ENCODE results near the gene TMEM129. TPM values are rescaled to one million over a fixed set of nuclear protein-coding genes. Genes with fewer than 3 reads are reported as not detected.

The TMEM129 gene
- total and polyA plus RNA-seq, 2 donors (not counting 1 experiment from before 2014, with no cell fraction given) = 15.0 to 39.6 TPM

DNA sequence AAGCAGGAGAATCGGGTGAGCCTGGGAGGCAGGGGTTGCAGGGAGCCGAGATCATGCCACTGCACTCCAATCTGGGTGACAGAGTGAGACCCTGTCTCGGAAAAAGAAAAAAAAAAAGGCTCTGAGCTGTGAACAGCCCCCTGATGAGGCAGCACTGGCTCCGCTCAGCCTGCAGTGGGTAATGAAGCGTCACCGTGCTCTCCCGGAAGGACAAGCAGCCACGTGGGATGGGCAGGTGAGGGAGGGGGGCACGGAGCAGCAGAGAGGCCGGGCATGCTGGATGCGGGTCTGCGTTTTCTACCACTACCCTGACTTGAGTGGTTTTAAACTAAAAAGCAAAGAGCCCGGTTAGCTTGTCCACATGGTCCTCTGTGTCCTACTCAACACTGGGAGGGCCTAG lies 15.7 kb upstream of the TMEM129 start:
- peaks cover 6% of the 10 kb centered on the region for H3K79me2 ChIP-seq (ENCODE audit: control insufficient read depth, insufficient read depth, low read length)
- H3K27me3 ChIP-seq (ENCODE audit: control insufficient read depth, insufficient read depth, low read length) = no peaks in the 10 kb centered on the region
- H3K4me1 ChIP-seq (ENCODE audit: control insufficient read depth, extremely low read depth, insufficient read depth, low read length) = no peaks in the 10 kb centered on the region
- no peak overlapping the region for H3K4me2 ChIP-seq (ENCODE audit: extremely low read depth, insufficient read depth, low read length)
- peaks cover 2% of the 10 kb centered on the region for H3K9me3 ChIP-seq (ENCODE audit: control insufficient read depth, insufficient read depth, low read depth, low read length)
- H4K20me1 ChIP-seq (ENCODE audit: control insufficient read depth, extremely low read depth, insufficient read depth, low read length) = no peaks in the 10 kb centered on the region
- H3K4me3 ChIP-seq (replicated peaks in 1 of 4; ENCODE audit: control extremely low read depth in 1 of 4, insufficient read depth in 1 of 4, low read depth in 3 of 4, low read length in 4 of 4) = no peak overlapping the region
- H3K9ac ChIP-seq (ENCODE audit: insufficient read depth, low read length) = no peak overlapping the region
- DNase-seq (ENCODE audit: low read depth in 2 of 2) = no peak
- no peak for TF ChIP-seq EZH2 (IDR thresholded peaks at IDR 0.05; ENCODE audit: low read length, missing control alignments)
- TF ChIP-seq, protein P1, sequence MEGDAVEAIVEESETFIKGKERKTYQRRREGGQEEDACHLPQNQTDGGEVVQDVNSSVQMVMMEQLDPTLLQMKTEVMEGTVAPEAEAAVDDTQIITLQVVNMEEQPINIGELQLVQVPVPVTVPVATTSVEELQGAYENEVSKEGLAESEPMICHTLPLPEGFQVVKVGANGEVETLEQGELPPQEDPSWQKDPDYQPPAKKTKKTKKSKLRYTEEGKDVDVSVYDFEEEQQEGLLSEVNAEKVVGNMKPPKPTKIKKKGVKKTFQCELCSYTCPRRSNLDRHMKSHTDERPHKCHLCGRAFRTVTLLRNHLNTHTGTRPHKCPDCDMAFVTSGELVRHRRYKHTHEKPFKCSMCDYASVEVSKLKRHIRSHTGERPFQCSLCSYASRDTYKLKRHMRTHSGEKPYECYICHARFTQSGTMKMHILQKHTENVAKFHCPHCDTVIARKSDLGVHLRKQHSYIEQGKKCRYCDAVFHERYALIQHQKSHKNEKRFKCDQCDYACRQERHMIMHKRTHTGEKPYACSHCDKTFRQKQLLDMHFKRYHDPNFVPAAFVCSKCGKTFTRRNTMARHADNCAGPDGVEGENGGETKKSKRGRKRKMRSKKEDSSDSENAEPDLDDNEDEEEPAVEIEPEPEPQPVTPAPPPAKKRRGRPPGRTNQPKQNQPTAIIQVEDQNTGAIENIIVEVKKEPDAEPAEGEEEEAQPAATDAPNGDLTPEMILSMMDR (conservative IDR thresholded peaks at IDR 0.05 in 1 of 2, IDR thresholded peaks at IDR 0.05 in 1 of 2; ENCODE audit: low read depth in 1 of 2, low read length in 2 of 2) = no peak
- no peak overlapping the region for H2AFZ ChIP-seq (ENCODE audit: low read length)
- no peak overlapping the region for H3K27ac ChIP-seq (ENCODE audit: insufficient read depth, low read length)
- H3K36me3 ChIP-seq (ENCODE audit: control insufficient read depth, insufficient read depth, low read length) = peaks cover 45% of the 10 kb centered on the region

DNA sequence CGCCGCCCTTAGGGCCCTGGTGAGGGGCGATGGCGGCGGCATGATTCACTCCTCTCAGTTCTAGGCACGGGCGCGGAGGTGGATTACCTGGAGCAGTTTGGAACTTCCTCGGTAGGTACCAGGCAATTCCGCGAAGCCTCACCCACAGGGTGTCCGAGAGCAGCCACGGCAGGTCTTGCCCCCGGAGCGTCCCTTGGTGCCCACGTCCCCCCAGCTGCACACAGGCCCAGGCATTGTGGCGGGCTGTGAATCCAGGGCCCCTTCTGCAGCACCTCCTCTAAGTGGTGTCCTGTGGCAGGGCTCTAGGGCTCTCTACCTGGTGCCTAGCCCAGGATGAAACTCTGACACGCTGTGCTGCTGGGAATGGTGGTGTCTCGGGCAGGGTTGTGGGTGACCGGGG lies 14.1 kb upstream of the TMEM129 start:
- Histone ChIP-seq H4K20me1 (ENCODE audit: control insufficient read depth, extremely low read depth, insufficient read depth, low read length) (no peaks in the 10 kb centered on the region), H3K79me2 (ENCODE audit: control insufficient read depth, insufficient read depth, low read length) (peaks cover 13% of the 10 kb centered on the region), H3K9ac (ENCODE audit: insufficient read depth, low read length) (no peak overlapping the region), H3K36me3 (ENCODE audit: control insufficient read depth, insufficient read depth, low read length) (peaks cover 45% of the 10 kb centered on the region), H3K27ac (ENCODE audit: insufficient read depth, low read length) (no peak overlapping the region), H2AFZ (ENCODE audit: low read length) (no peak overlapping the region), H3K4me2 (ENCODE audit: extremely low read depth, insufficient read depth, low read length) (no peak overlapping the region), H3K9me3 (ENCODE audit: control insufficient read depth, insufficient read depth, low read depth, low read length) (peaks cover 2% of the 10 kb centered on the region), H3K27me3 (ENCODE audit: control insufficient read depth, insufficient read depth, low read length) (no peaks in the 10 kb centered on the region), H3K4me1 (ENCODE audit: control insufficient read depth, extremely low read depth, insufficient read depth, low read length) (no peaks in the 10 kb centered on the region), H3K4me3 (replicated peaks in 1 of 4; ENCODE audit: control extremely low read depth in 1 of 4, insufficient read depth in 1 of 4, low read depth in 3 of 4, low read length in 4 of 4) (no peak overlapping the region)
- TF ChIP-seq, protein P1 (conservative IDR thresholded peaks at IDR 0.05 in 1 of 2, IDR thresholded peaks at IDR 0.05 in 1 of 2; ENCODE audit: low read depth in 1 of 2, low read length in 2 of 2) = no peak
- TF ChIP-seq EZH2 (IDR thresholded peaks at IDR 0.05; ENCODE audit: low read length, missing control alignments) = no peak
- DNase-seq (ENCODE audit: low read depth in 2 of 2) = no peak

DNA sequence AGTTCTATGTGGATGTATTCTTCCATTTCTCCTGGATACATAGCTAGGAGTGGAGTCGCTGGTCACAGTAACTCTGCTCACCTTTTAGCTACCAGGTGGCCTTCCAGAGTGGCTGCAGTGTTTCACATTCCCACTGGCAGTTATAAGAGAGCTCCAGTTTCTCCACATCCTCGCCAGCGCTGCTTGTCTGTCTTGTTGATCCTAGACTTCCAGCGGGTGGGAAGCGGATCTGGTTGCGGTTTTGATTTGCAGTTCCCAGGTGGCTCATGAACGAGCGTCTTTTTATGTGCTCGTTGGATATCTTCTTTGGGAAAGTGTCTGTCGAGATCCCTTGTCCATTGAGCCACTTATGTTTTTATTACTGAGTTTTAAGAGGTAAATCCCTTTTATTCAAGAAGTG lies 11.8 kb upstream of the TMEM129 start:
- Histone ChIP-seq H3K4me2 (ENCODE audit: extremely low read depth, insufficient read depth, low read length) (no peak overlapping the region), H3K4me3 (replicated peaks in 1 of 4; ENCODE audit: control extremely low read depth in 1 of 4, insufficient read depth in 1 of 4, low read depth in 3 of 4, low read length in 4 of 4) (no peak overlapping the region), H3K27ac (ENCODE audit: insufficient read depth, low read length) (no peak overlapping the region), H3K4me1 (ENCODE audit: control insufficient read depth, extremely low read depth, insufficient read depth, low read length) (no peaks in the 10 kb centered on the region), H3K79me2 (ENCODE audit: control insufficient read depth, insufficient read depth, low read length) (peaks cover 32% of the 10 kb centered on the region), H3K9ac (ENCODE audit: insufficient read depth, low read length) (no peak overlapping the region), H2AFZ (ENCODE audit: low read length) (no peak overlapping the region), H3K36me3 (ENCODE audit: control insufficient read depth, insufficient read depth, low read length) (peaks cover 44% of the 10 kb centered on the region), H3K9me3 (ENCODE audit: control insufficient read depth, insufficient read depth, low read depth, low read length) (no peaks in the 10 kb centered on the region), H3K27me3 (ENCODE audit: control insufficient read depth, insufficient read depth, low read length) (no peaks in the 10 kb centered on the region), H4K20me1 (ENCODE audit: control insufficient read depth, extremely low read depth, insufficient read depth, low read length) (no peaks in the 10 kb centered on the region)
- TF ChIP-seq, protein P1 (conservative IDR thresholded peaks at IDR 0.05 in 1 of 2, IDR thresholded peaks at IDR 0.05 in 1 of 2; ENCODE audit: low read depth in 1 of 2, low read length in 2 of 2) = no peak
- TF ChIP-seq EZH2 (IDR thresholded peaks at IDR 0.05; ENCODE audit: low read length, missing control alignments) = no peak
- DNase-seq (ENCODE audit: low read depth in 2 of 2) = no peak
